GM18511 (cell line): ENCODE results near the gene FANK1.

Experiments
- ATAC-seq: cut with Tn5 transposase; IDR thresholded peaks from one replicate; pipeline ENCODE4 v1.9.1; 2021; ENCODE audit warnings: mild to moderate bottlenecking, moderate library complexity; ENCODE audit not compliant: unreplicated experiment

FANK1 gene

GRCh38 chr10:125984346-125984745 is 88.0 kb downstream of the FANK1 start:
- ATAC-seq = no peak

GRCh38 chr10:125984865-125985495 is 88.6 kb downstream of the FANK1 start:
- ATAC-seq = no peak

GRCh38 chr10:125985557-125986240 is 89.3 kb downstream of the FANK1 start:
- ATAC-seq = no peak

- no peak for ATAC-seq
Measured at GRCh38 chr10:125989791-125990190, 93.4 kb downstream of the FANK1 start.

- no peak for ATAC-seq
Measured at GRCh38 chr10:125990974-125991373, 94.6 kb downstream of the FANK1 start.

- ATAC-seq = no peak
Measured at GRCh38 chr10:125991392-125991791, 95.0 kb downstream of the FANK1 start.

GRCh38 chr10:125992254-125992653 is 95.9 kb downstream of the FANK1 start:
- no peak for ATAC-seq

- ATAC-seq = no peak
Measured at GRCh38 chr10:125994601-125995000, 98.2 kb downstream of the FANK1 start.

GRCh38 chr10:125995726-125996304 is 99.5 kb downstream of the FANK1 start:
- ATAC-seq = no peak

GRCh38 chr10:125997586-125997985 is 101.2 kb downstream of the FANK1 start:
- ATAC-seq = no peak

- ATAC-seq = no peak
Measured at GRCh38 chr10:125999694-126000093, 103.3 kb downstream of the FANK1 start.

- ATAC-seq = no peak
Measured at GRCh38 chr10:126001576-126001975, 105.2 kb downstream of the FANK1 start.

GRCh38 chr10:126004752-126005151 is 108.4 kb downstream of the FANK1 start:
- ATAC-seq = no peak

GRCh38 chr10:126006264-126006663 is 109.9 kb downstream of the FANK1 start:
- ATAC-seq = no peak

GRCh38 chr10:126006906-126007305 is 110.5 kb downstream of the FANK1 start:
- ATAC-seq = no peak

GRCh38 chr10:126009650-126010049 is 113.3 kb downstream of the FANK1 start:
- ATAC-seq = no peak

- no peak for ATAC-seq
Measured at GRCh38 chr10:126011995-126012394, 115.6 kb downstream of the FANK1 start.

- no peak for ATAC-seq
Measured at GRCh38 chr10:126012485-126012884, 116.1 kb downstream of the FANK1 start.

GRCh38 chr10:126013489-126014281 is 117.3 kb downstream of the FANK1 start:
- ATAC-seq = no peak

- ATAC-seq = no peak
Measured at GRCh38 chr10:126014309-126014708, 117.9 kb downstream of the FANK1 start.

GRCh38 chr10:126015413-126015812 is 119.0 kb downstream of the FANK1 start:
- ATAC-seq = no peak
